Fibroblast of the aortic adventitia (primary cell): ENCODE measurements around the gene PHLDB2. TPM values are rescaled to one million over a fixed set of nuclear protein-coding genes. Genes with fewer than 3 reads are reported as not detected.

Source experiments
- DNase-seq: peaks from one replicate; pipeline ENCODE4 v3.0.0-alpha.2; 2010; ENCODE audit warnings: low read depth
- H3K4me3 ChIP-seq: 2 replicates; pipeline ENCODE4 v1.5.1; 2011; ENCODE audit warnings: low read depth, mild to moderate bottlenecking, control low read depth, low read length, moderate library complexity
- CTCF ChIP-seq: IDR thresholded peaks from 2 replicates; pipeline ENCODE4 v1.5.1; 2011; ENCODE audit warnings: mild to moderate bottlenecking, low read length, control low read depth, inconsistent platforms; ENCODE audit not compliant: insufficient read depth
- total RNA-seq: library from RNA; depleted of rRNA; stranded (reverse); fragments of >200 nt; gene quantifications from 2 replicates; pipeline ENCODE4 v1.2.3, GENCODE V29; 2012; ENCODE audit warnings: low replicate concordance

PHLDB2 gene
- total RNA-seq, 1 donor = 79.2 TPM

- DNase-seq = no peak
- H3K4me3 ChIP-seq = no peak overlapping the region
- no peak for TF ChIP-seq CTCF
Measured at GRCh38 chr3:111951032-111951431, 92.0 kb downstream of the PHLDB2 start.

- TF ChIP-seq CTCF = no peak
- H3K4me3 ChIP-seq = no peak overlapping the region
- DNase-seq = no peak
Measured at GRCh38 chr3:111952086-111952485, 93.0 kb downstream of the PHLDB2 start.

- no peak for TF ChIP-seq CTCF
- DNase-seq = no peak
Measured at GRCh38 chr3:111952866-111953450, 93.9 kb downstream of the PHLDB2 start.

GRCh38 chr3:111954228-111954990 lies 95.3 kb downstream of the PHLDB2 start:
- H3K4me3 ChIP-seq = no peak overlapping the region
- DNase-seq = peak; percentile 89
- no peak for TF ChIP-seq CTCF

More at GRCh38 chr3:111952866-111953450, 93.9 kb downstream of the PHLDB2 start:
- no peak overlapping the region for H3K4me3 ChIP-seq

- DNase-seq = no peak
- no peak overlapping the region for H3K4me3 ChIP-seq
- no peak for TF ChIP-seq CTCF
Measured at GRCh38 chr3:111955876-111956275, 96.8 kb downstream of the PHLDB2 start.

GRCh38 chr3:111956449-111956848 lies 97.4 kb downstream of the PHLDB2 start:
- TF ChIP-seq CTCF = no peak
- no peak overlapping the region for H3K4me3 ChIP-seq
- DNase-seq = no peak
